Ascending aorta (tissue), 2 donors: ENCODE data around the gene STON2. TPM values are rescaled to one million over a fixed set of nuclear protein-coding genes. Genes with fewer than 3 reads are reported as not detected.

Experiments used
- DNase-seq, 2 donors: peaks; one replicate each; pipeline ENCODE4 v3.0.0-alpha.2; 2019; ENCODE audit warnings: low spot score in 2 of 2
- H3K27ac ChIP-seq, 2 donors: fragments of 200-600 bp; sonication (generic); one replicate each; pipeline ENCODE4 v1.5.1; 2016 to 2017; ENCODE audit warnings: mild to moderate bottlenecking in 1 of 2
- H3K27me3 ChIP-seq: fragments of 200-600 bp; sonication (generic); one replicate; pipeline ENCODE4 v1.5.1; 2017
- H3K36me3 ChIP-seq, 2 donors: fragments of 200-600 bp; sonication (generic); one replicate each; pipeline ENCODE4 v1.5.1; 2016
- H3K4me1 ChIP-seq, 2 donors: fragments of 200-600 bp; sonication (generic); one replicate each; pipeline ENCODE4 v1.5.1; 2016 to 2017; ENCODE audit warnings: mild to moderate bottlenecking in 1 of 2
- H3K4me3 ChIP-seq, 2 donors: fragments of 200-600 bp; sonication (generic); one replicate each; pipeline ENCODE4 v1.5.1; 2016 to 2017; ENCODE audit warnings: mild to moderate bottlenecking in 1 of 2
- H3K9me3 ChIP-seq, 2 donors: fragments of 200-600 bp; sonication (generic); one replicate each; pipeline ENCODE4 v1.5.1; 2016
- intact Hi-C: fragments of 100-400 bp; cut with DNase I; formaldehyde crosslinking; loops from one replicate; pipeline ENCODE4 v1.15.1; 2023
- total RNA-seq: library from RNA; depleted of rRNA; stranded (reverse); fragments of >200 nt; gene quantifications from one replicate; pipeline ENCODE4 v1.1.0, GENCODE V29; 2016
- TF ChIP-seq, protein P1 (sequence below), 3 experiments: fragments of 200-600 bp in 2 of 3; fragments of 450-650 bp in 1 of 3; sonication (generic) in 2 of 3; IDR thresholded peaks; one replicate each; pipeline ENCODE4 v1.5.1; 2016 to 2019; ENCODE audit warnings: antibody characterized with exemption in 3 of 3, mild to moderate bottlenecking in 1 of 3, moderate library complexity in 1 of 3

Gene STON2
- total RNA-seq, 1 donor from 2014 or later: 54.0 TPM

DNA sequence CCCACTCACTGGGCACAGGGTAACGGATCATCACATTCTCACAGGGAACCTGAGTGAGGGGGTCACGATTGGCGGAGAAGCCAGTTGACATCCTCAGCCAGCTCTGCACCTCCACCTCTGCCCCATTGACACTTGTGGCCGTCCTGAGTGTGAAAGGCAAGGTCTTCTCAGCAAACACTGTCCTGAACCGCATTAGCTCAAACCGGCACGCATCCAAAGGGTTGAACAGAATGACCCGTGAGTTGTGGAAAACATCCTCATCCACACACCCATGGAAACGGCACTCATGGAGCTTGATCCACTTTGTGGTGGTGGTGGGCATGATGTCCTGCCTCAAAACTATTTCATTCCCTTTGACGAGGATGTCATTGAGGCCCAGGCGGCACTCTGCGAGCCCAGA, 123.0 kb downstream of the STON2 start:
- no peaks in the 10 kb centered on the region for H3K27me3 ChIP-seq
- H3K4me3 ChIP-seq: no peak overlapping the region
- TF ChIP-seq, protein P1, sequence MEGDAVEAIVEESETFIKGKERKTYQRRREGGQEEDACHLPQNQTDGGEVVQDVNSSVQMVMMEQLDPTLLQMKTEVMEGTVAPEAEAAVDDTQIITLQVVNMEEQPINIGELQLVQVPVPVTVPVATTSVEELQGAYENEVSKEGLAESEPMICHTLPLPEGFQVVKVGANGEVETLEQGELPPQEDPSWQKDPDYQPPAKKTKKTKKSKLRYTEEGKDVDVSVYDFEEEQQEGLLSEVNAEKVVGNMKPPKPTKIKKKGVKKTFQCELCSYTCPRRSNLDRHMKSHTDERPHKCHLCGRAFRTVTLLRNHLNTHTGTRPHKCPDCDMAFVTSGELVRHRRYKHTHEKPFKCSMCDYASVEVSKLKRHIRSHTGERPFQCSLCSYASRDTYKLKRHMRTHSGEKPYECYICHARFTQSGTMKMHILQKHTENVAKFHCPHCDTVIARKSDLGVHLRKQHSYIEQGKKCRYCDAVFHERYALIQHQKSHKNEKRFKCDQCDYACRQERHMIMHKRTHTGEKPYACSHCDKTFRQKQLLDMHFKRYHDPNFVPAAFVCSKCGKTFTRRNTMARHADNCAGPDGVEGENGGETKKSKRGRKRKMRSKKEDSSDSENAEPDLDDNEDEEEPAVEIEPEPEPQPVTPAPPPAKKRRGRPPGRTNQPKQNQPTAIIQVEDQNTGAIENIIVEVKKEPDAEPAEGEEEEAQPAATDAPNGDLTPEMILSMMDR (IDR thresholded peaks at IDR 0.05): no peak
- H3K36me3 ChIP-seq: no peaks in the 10 kb centered on the region
- H3K27ac ChIP-seq: no peak overlapping the region
- DNase-seq: no peak
- no peaks in the 10 kb centered on the region for H3K9me3 ChIP-seq
- H3K4me1 ChIP-seq: no peaks in the 10 kb centered on the region
- intact Hi-C loops: no loop called here

DNA sequence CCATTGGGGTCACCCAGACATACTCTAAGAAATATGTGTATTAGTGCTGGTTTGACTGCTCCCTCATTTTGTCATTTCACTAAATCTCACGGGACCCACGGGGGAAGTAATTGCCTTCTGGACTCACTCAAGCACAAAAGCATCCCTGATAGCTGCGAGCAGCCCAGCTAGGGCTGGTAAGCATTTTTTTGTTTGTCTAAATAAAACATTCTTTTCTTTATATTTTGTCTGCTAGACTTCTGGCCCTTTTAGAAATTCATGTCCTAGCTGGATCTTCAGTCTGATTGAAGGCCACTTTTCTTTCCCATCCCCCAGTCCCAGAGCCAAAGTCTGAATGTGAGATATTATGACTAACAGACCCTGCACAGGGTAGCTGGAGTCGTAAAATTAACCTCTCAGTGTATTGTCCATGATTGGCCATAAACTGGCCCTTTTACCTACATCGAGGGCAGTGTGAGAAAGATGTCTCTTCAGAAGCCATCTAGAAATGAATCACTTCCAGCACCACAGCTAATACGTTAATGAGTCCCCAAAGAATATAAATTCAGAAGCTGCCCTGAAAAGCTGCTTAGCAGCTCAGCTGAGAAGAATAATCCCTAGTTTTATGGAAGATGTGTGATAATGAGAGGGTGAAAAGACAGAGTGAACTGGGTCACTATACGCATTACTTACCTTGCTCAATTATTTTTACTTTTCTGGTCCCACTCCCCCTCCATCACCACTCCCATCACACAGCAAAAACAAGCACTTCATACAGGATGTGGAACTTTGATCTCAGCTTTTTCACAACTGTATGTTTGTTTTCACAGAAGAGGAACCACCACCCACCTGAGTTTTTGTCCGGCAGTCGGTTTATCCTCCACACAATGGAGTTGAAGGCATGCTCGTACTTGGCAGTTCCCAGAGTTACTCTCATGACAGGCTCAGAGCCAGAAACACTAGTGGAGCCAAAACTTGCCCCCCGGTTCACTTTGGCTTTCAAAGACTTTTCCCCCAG, 123.8 kb downstream of the STON2 start:
- TF ChIP-seq, protein P1 (IDR thresholded peaks at IDR 0.05): no peak

DNA sequence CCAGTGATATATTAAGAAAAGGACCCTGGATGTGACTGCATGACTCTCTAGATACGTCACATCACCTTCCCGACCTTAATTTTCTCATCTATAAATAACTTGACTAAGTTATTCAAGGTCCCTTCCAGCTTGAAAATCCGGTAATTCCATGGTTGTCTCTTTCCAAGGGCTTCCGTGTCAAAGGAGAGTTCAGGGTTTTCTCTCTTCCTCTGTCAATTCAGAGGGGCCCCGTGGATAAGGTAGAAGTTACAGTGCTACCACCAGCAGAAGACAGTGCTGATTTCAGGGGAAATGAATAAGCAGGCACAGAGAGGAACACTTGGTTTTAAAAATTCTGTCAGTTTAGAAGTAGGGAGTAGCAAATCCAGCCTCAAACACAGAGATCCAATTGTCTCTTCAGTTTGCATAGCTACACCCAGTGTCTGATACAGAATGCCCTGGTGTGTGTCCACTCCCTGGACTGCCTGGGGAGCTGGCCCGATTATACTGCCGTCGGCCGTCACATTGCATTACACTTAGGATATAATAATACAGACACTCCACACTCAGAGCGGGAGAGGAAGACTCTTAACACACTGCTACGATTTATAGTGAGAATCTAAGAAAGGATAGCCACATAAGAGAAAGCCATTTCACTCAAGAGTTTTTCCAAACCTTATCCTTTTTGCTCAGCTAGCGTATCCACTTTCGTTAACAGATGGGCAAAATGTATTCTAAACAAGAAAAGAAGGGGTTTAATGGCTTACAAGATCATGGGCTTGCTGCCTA, 124.6 kb downstream of the STON2 start:
- Histone ChIP-seq H3K36me3 (no peaks in the 10 kb centered on the region), H3K27ac (no peak overlapping the region), H3K4me1 (no peaks in the 10 kb centered on the region), H3K4me3 (no peak overlapping the region), H3K9me3 (no peaks in the 10 kb centered on the region), H3K27me3 (no peaks in the 10 kb centered on the region)
- TF ChIP-seq, protein P1 (IDR thresholded peaks at IDR 0.05): no peak
- no peak for DNase-seq
- intact Hi-C loops: no loop called here

More for the DNA sequence above, 123.8 kb downstream of the STON2 start:
- Histone ChIP-seq H3K9me3 (no peaks in the 10 kb centered on the region), H3K4me1 (no peaks in the 10 kb centered on the region), H3K4me3 (no peak overlapping the region), H3K36me3 (no peaks in the 10 kb centered on the region), H3K27ac (no peak overlapping the region), H3K27me3 (no peaks in the 10 kb centered on the region)
- intact Hi-C loops: no loop called here
- no peak for DNase-seq

DNA sequence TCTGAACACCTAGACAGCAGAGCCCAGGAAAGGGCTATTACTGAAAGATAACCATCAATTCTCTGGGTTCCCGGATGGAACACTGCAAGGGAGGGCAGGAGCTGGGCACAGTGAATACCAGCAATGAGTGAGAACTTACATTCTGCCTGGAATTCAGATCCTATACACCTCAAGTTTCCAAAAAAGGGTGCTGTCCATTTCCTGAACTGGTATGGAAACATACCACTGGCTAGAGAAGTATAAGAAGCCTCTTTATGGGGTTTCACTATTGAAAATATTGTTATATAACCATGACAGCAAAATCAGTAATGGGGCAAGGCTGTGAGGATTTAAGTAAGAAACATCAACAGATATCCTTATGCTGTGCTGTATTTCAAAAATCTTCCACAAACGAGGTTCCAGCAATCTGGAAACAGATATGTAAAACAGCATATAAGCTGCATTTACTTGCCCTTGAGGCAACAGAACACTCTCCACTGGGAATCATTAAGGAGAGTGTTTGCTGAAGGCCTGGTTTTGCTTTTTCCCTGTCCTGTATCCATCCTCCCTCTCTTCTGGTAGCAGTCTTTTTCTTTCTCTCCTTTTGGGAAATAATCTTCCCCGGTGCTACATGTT, 126.1 kb downstream of the STON2 start:
- no peak for DNase-seq
- Histone ChIP-seq H3K36me3 (no peaks in the 10 kb centered on the region), H3K4me1 (no peaks in the 10 kb centered on the region), H3K27ac (no peak overlapping the region), H3K9me3 (no peaks in the 10 kb centered on the region), H3K27me3 (no peaks in the 10 kb centered on the region), H3K4me3 (no peak overlapping the region)
- intact Hi-C loops: no loop called here
- TF ChIP-seq, protein P1 (IDR thresholded peaks at IDR 0.05): no peak

DNA sequence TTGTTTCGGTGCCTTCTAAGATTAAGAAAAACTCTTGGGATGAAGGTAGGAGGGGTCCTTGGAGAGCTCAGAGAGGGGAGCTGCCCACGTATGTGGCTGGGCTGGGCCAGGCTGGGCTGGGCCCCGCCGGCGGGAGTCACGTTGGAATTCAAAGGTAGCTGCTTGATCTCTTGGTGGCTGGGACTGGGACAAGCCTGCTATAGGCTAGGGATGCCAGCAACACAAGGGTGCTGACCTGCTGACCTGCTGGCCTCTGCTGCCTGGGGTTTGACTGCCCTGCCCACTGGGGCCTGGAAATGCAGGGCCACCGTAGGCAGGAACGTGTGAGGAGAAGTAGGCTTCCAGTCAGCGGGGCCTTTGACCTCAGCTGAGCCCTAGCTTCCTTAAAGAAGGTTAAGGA, 126.6 kb downstream of the STON2 start:
- DNase-seq: no peak
- Histone ChIP-seq H3K27me3 (no peaks in the 10 kb centered on the region), H3K27ac (no peak overlapping the region), H3K4me3 (no peak overlapping the region), H3K4me1 (no peaks in the 10 kb centered on the region), H3K9me3 (no peaks in the 10 kb centered on the region), H3K36me3 (no peaks in the 10 kb centered on the region)
- TF ChIP-seq, protein P1 (IDR thresholded peaks at IDR 0.05): no peak
- intact Hi-C loops: no loop called here
